B cell (primary cell): ENCODE results near the gene EPB41L4A. TPM values are rescaled to one million over a fixed set of nuclear protein-coding genes. Genes with fewer than 3 reads are reported as not detected.

ENCODE experiments used
- ATAC-seq: fragments of 200-7000 bp; cut with Tn5 transposase; one replicate; pipeline ENCODE4 v1.10.0; 2021; ENCODE audit warnings: low read depth, mild to moderate bottlenecking, moderate number of reproducible peaks, moderate library complexity
- CTCF ChIA-PET: fragments of 350-600 bp; sonication (Branson Sonifier 250); formaldehyde crosslinking; loops from one replicate; lab custom pipeline; 2021; ENCODE audit warnings: antibody characterized with exemption, inconsistent platforms; lab: Charles Lee
- POLR2A ChIA-PET: fragments of 350-600 bp; sonication (Branson Sonifier 250); formaldehyde crosslinking; loops from one replicate; lab custom pipeline; 2021; ENCODE audit warnings: antibody characterized with exemption; lab: Charles Lee
- DNase-seq: peaks from one replicate; pipeline ENCODE4 v3.0.0; 2013
- H2AFZ ChIP-seq: 2 replicates; pipeline ENCODE4 v1.6.1; 2012; ENCODE audit warnings: mild to moderate bottlenecking, low read depth, low read length; ENCODE audit not compliant: insufficient read depth, poor library complexity, severe bottlenecking
- H3K27ac ChIP-seq, 2 donors: 1 replicate in 1 of 2; 2 replicates in 1 of 2; pipeline ENCODE4 v1.5.1; 2012 to 2013; ENCODE audit warnings: low read length in 2 of 2, mild to moderate bottlenecking in 2 of 2, moderate library complexity in 1 of 2
- H3K27me3 ChIP-seq, 4 experiments: fragments of 200-600 bp in 1 of 4; sonication (generic) in 1 of 4; replicated peaks in 1 of 4; 1 replicate in 2 of 4; 2 replicates in 2 of 4; pipeline versions ENCODE4 v1.6.1 to v1.7.0; 2013 to 2016; ENCODE audit warnings: low read length in 3 of 4, mild to moderate bottlenecking in 2 of 4, mixed read lengths in 1 of 4, moderate library complexity in 1 of 4; ENCODE audit not compliant: insufficient read depth in 4 of 4, control insufficient read depth in 3 of 4; ENCODE audit errors: control extremely low read depth in 1 of 4
- H3K36me3 ChIP-seq, 2 experiments: replicated peaks in 1 of 2; 1 replicate in 1 of 2; 2 replicates in 1 of 2; pipeline versions ENCODE4 v1.6.1 to v1.7.1; 2013; ENCODE audit warnings: low read length in 1 of 2; ENCODE audit not compliant: insufficient read depth in 2 of 2, control insufficient read depth in 1 of 2; ENCODE audit errors: control extremely low read depth in 1 of 2, extremely low read depth in 1 of 2
- H3K4me1 ChIP-seq, 2 donors: fragments of 200-600 bp in 1 of 2; sonication (generic) in 1 of 2; 1 replicate in 1 of 2; 2 replicates in 1 of 2; pipeline versions ENCODE4 v1.5.1 to v1.6.1; 2013 to 2017; ENCODE audit warnings: low read length in 2 of 2; ENCODE audit not compliant: control insufficient read depth in 2 of 2, insufficient read depth in 2 of 2
- H3K4me2 ChIP-seq: replicated peaks from 2 replicates; pipeline ENCODE3; 2012; ENCODE audit warnings: mild to moderate bottlenecking, low read depth, low read length; ENCODE audit not compliant: poor library complexity, severe bottlenecking
- H3K4me3 ChIP-seq, 5 experiments: fragments of 200-600 bp in 1 of 5; sonication (generic) in 1 of 5; 1 replicate in 3 of 5; 2 replicates in 2 of 5; pipeline versions ENCODE4 v1.5.1 to v1.7.0; 2011 to 2016; ENCODE audit warnings: low read length in 4 of 5, mild to moderate bottlenecking in 4 of 5, low read depth in 2 of 5, control low read depth in 1 of 5, moderate library complexity in 1 of 5; ENCODE audit not compliant: insufficient read depth in 1 of 5; ENCODE audit errors: control extremely low read depth in 1 of 5, extremely low read depth in 1 of 5
- H3K79me2 ChIP-seq: fragments of 200-600 bp; sonication (generic); one replicate; pipeline ENCODE4 v1.6.0; 2016; ENCODE audit warnings: low read length; ENCODE audit not compliant: control insufficient read depth, insufficient read depth
- H3K9ac ChIP-seq: fragments of 200-600 bp; sonication (generic); 2 replicates; pipeline ENCODE4 v1.6.1; 2017; ENCODE audit warnings: mild to moderate bottlenecking, low read length, moderate library complexity
- H3K9me3 ChIP-seq, 3 donors: one replicate each; pipeline versions ENCODE4 v1.6.1 to v1.7.1; 2013; ENCODE audit warnings: low read length in 2 of 3; ENCODE audit not compliant: control insufficient read depth in 2 of 3, insufficient read depth in 1 of 3; ENCODE audit errors: control extremely low read depth in 1 of 3
- H4K20me1 ChIP-seq: 2 replicates; pipeline ENCODE4 v1.6.0; 2012; ENCODE audit warnings: mild to moderate bottlenecking, low read length; ENCODE audit not compliant: insufficient read depth, control insufficient read depth, poor library complexity, severe bottlenecking
- H3K27ac Mint-ChIP-seq: one replicate; pipeline ENCODE4 v1.8.0; 2021; ENCODE audit warnings: mixed read lengths
- H3K27me3 Mint-ChIP-seq: one replicate; pipeline ENCODE4 v1.8.0; 2021; ENCODE audit warnings: mixed read lengths
- H3K4me1 Mint-ChIP-seq: one replicate; pipeline ENCODE4 v1.8.0; 2021; ENCODE audit warnings: mixed read lengths
- H3K4me3 Mint-ChIP-seq: one replicate; pipeline ENCODE4 v1.8.0; 2021; ENCODE audit warnings: mixed read lengths
- H3K9me3 Mint-ChIP-seq: one replicate; pipeline ENCODE4 v1.8.0; 2022; ENCODE audit warnings: mixed read lengths; ENCODE audit not compliant: insufficient read depth
- EZH2 ChIP-seq: IDR thresholded peaks from 2 replicates; pipeline ENCODE4 v1.6.1; 2012; ENCODE audit warnings: borderline replicate concordance, low read depth, mild to moderate bottlenecking, moderate library complexity, low read length; ENCODE audit not compliant: insufficient read depth, poor library complexity, severe bottlenecking
- WGBS: methylation state at CpG from one replicate; pipeline ENCODE4 v1.1.5; 2013; ENCODE audit warnings: missing lambda C conversion rate; ENCODE audit not compliant: insufficient coverage; 5-methylcytosine and 5-hydroxymethylcytosine counted together
- intact Hi-C: fragments of 100-400 bp; cut with micrococcal nuclease; formaldehyde crosslinking; loops from one replicate; pipeline ENCODE4 v1.10.0; 2022
- polyA plus RNA-seq: library from polyadenylated mRNA; depleted of rRNA; stranded (reverse); fragments of >200 nt; gene quantifications from 2 replicates; pipeline ENCODE4 v1.2.3, GENCODE V29; 2012
- total RNA-seq, 2 donors: library from RNA; stranded (reverse); fragments of 120-200 nt in 1 of 2; gene quantifications; 1 replicate in 1 of 2; 2 replicates in 1 of 2; pipeline versions ENCODE4 v1.2.3 to v1.2.4, GENCODE V29; 2013 to 2022
- TF ChIP-seq, protein P1 (sequence below): fragments of 200-600 bp; IDR thresholded peaks from one replicate; pipeline ENCODE4 v1.8.0; 2022; ENCODE audit warnings: antibody characterized with exemption, mild to moderate bottlenecking

Gene EPB41L4A
- total and polyA plus RNA-seq, 2 donors (not counting 1 experiment from before 2014, with no cell fraction given), result 1.8 to 12.9 TPM

DNA sequence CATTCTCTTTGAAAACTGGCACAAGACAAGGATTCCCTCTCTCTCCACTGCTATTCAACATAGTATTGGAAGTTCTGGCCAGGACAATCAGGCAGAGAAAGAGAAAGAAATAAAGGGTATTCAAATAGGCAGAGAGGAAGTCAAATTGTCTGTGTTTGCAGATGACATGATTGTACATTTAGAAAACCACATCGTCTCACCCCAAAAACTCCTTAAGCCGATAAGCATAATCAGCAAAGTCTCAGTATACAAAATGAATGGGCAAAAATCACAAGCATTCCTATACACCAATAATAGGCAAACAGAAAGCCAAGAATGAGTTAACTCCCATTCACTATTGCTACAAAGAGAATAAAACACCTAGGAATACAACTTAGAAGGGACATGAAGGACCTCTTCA, 21.0 kb upstream of the EPB41L4A start:
- ChIA-PET CTCF (interaction anchor here (0.7 to 1.3 kb wide), 2 partner anchors 21 to 99 kb away, joined by 3 to 5 read pairs; partner anchors contain the start of gene EPB41L4A), POLR2A (no interaction called here)
- intact Hi-C loops, result no loop called here
- Mint-ChIP-seq H3K27me3 (peaks cover 11% of the 10 kb centered on the region), H3K27ac (no peak overlapping the region), H3K9me3 (peaks cover 7% of the 10 kb centered on the region), H3K4me1 (peaks cover 21% of the 10 kb centered on the region), H3K4me3 (no peak overlapping the region)
- H3K9ac ChIP-seq, result no peak overlapping the region
- H4K20me1 ChIP-seq, result no peaks in the 10 kb centered on the region
- H3K4me3 ChIP-seq, result no peak overlapping the region
- no peaks in the 10 kb centered on the region for H3K36me3 ChIP-seq
- peaks cover 0 to 5% (median 2%) of the 10 kb centered on the region in 4 experiments for H3K27me3 ChIP-seq
- peaks cover 8 to 10% of the 10 kb centered on the region in 2 donors for H3K4me1 ChIP-seq
- no peaks in the 10 kb centered on the region for H3K79me2 ChIP-seq
- ATAC-seq, result no peak
- no peak overlapping the region for H2AFZ ChIP-seq
- DNase-seq, result no peak
- WGBS, result 100% methylated on average over 1 of the region's 2 CpGs
- no peaks in the 10 kb centered on the region for H3K9me3 ChIP-seq
- H3K27ac ChIP-seq, result no peak overlapping the region
- no peak overlapping the region for H3K4me2 ChIP-seq
- TF ChIP-seq, protein P1, sequence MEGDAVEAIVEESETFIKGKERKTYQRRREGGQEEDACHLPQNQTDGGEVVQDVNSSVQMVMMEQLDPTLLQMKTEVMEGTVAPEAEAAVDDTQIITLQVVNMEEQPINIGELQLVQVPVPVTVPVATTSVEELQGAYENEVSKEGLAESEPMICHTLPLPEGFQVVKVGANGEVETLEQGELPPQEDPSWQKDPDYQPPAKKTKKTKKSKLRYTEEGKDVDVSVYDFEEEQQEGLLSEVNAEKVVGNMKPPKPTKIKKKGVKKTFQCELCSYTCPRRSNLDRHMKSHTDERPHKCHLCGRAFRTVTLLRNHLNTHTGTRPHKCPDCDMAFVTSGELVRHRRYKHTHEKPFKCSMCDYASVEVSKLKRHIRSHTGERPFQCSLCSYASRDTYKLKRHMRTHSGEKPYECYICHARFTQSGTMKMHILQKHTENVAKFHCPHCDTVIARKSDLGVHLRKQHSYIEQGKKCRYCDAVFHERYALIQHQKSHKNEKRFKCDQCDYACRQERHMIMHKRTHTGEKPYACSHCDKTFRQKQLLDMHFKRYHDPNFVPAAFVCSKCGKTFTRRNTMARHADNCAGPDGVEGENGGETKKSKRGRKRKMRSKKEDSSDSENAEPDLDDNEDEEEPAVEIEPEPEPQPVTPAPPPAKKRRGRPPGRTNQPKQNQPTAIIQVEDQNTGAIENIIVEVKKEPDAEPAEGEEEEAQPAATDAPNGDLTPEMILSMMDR, result no peak
- no peak for TF ChIP-seq EZH2

DNA sequence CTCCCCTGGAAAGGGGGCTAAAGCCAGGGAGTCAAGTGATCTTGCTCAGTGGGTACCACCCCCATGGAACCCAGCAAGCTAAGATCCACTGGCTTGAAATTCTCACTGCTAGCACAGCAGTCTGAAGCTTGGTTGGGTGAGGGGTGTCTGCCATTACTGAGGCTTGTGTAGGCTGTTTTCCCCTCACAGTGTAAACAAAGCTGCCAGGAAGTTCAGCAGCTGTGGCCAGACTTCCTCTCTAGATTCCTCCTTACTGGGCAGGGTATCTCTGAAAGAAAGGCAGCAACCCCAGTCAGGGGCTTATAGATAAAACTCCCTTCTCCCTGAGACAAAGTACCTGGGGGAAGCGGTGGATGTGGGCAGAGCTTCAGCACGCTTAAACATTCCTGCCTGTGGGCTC, 17.1 kb upstream of the EPB41L4A start:
- no peaks in the 10 kb centered on the region for H3K36me3 ChIP-seq
- H3K4me1 Mint-ChIP-seq, result peaks cover 16% of the 10 kb centered on the region
- H3K9me3 ChIP-seq, result no peaks in the 10 kb centered on the region
- ChIA-PET POLR2A (interaction anchor here (0.6 kb wide), 1 partner anchor 299 kb away, joined by 3 read pairs; no protein-coding TSS in a partner anchor), CTCF (interaction anchor here (1.4 kb wide), 1 partner anchor 17 kb away, joined by 8 read pairs; the partner anchor contains the start of gene EPB41L4A)
- DNase-seq (no peak), ATAC-seq (no peak)
- TF ChIP-seq EZH2, result no peak
- TF ChIP-seq, protein P1, result no peak
- intact Hi-C loops, result no loop called here
- no peak overlapping the region for H3K9ac ChIP-seq
- H2AFZ ChIP-seq, result no peak overlapping the region
- H3K4me3 Mint-ChIP-seq, result no peak overlapping the region
- peaks cover 25% of the 10 kb centered on the region for H3K27me3 Mint-ChIP-seq
- H3K27me3 ChIP-seq, result peaks cover 0 to 8% (median under 1%) of the 10 kb centered on the region in 4 experiments
- no peak overlapping the region for H3K27ac Mint-ChIP-seq
- H3K4me2 ChIP-seq, result no peak overlapping the region
- peaks cover 9% of the 10 kb centered on the region for H3K9me3 Mint-ChIP-seq
- H3K4me1 ChIP-seq, result peaks cover 8 to 10% of the 10 kb centered on the region in 2 donors
- H4K20me1 ChIP-seq, result no peaks in the 10 kb centered on the region
- no peak overlapping the region for H3K4me3 ChIP-seq
- no peaks in the 10 kb centered on the region for H3K79me2 ChIP-seq
- H3K27ac ChIP-seq, result no peak overlapping the region
- 62% methylated on average over 2 of the region's 2 CpGs for WGBS
